Measurements from ENCODE around the gene TNK1. TPM values are rescaled to one million over a fixed set of nuclear protein-coding genes. Genes with fewer than 3 reads are reported as not detected.
"Not testable (repeated sequence)": the region's sequence is repeated elsewhere in the genome, so short reads cannot be mapped to it uniquely, and the experiment has no call there.

Gene TNK1
- total and polyA plus RNA-seq, 2 experiments from 2014 or later: 8.4 to 8.9 TPM

GRCh38 chr17:7361906-7362305 lies 19.0 kb upstream of the TNK1 start:
- no peak for DNase-seq (ENCODE audit: low spot score)
- Histone ChIP-seq H3K27me3 (no peaks in the 10 kb centered on the region), H2AFZ (no peak overlapping the region), H3K4me2 (no peak overlapping the region), H3K79me2 (no peaks in the 10 kb centered on the region), H3K4me1 (ENCODE audit: insufficient read depth) (no peaks in the 10 kb centered on the region), H3K9me3 (ENCODE audit: low read depth) (no peaks in the 10 kb centered on the region), H3K9me2 (replicated peaks; ENCODE audit: insufficient read depth) (no peaks in the 10 kb centered on the region), H3K4me3 (no peak overlapping the region), H4K20me1 (ENCODE audit: insufficient read depth, poor library complexity, severe bottlenecking) (no peaks in the 10 kb centered on the region), H3K36me3 (replicated peaks; ENCODE audit: insufficient read depth, low read depth) (no peaks in the 10 kb centered on the region), H3K27ac (no peak overlapping the region)
- TF ChIP-seq EZH2 (IDR thresholded peaks at IDR 0.05; ENCODE audit: borderline replicate concordance) (no peak), EZH2phosphoT487 (IDR thresholded peaks at IDR 0.05; ENCODE audit: low read depth, severe bottlenecking, unreplicated experiment) (no peak), CTCF (IDR thresholded peaks at IDR 0.05; ENCODE audit: poor library complexity) (no peak)
- 54% methylated on average over 3 of the region's 3 CpGs for WGBS (ENCODE audit: low lambda C conversion rate, missing lambda C conversion rate)

DNA sequence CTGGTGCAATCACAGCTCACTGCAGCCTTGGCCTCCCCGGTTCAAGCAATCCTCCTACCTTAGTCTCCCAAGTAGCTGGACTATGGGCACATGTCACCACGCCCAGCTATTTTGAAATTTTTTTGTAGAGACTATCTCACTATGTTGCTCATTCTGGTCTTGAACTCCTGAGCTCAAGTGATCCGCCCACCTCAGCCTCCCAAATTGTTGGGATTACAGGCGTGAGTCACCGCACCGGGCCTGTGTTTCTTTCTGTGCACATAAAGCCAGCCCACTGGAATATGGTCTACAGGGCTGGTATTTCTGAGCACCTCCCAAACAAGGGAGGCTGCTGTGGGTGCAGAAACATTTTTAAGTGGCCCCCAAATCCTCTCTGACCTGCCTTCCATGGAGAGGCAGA lies 17.6 kb upstream of the TNK1 start:
- TF ChIP-seq CTCF (IDR thresholded peaks at IDR 0.05; ENCODE audit: poor library complexity): no peak
- TF ChIP-seq EZH2 (IDR thresholded peaks at IDR 0.05; ENCODE audit: borderline replicate concordance): no peak
- no peak for TF ChIP-seq EZH2phosphoT487 (IDR thresholded peaks at IDR 0.05; ENCODE audit: low read depth, severe bottlenecking, unreplicated experiment)
- Histone ChIP-seq H3K4me2 (no peak overlapping the region), H4K20me1 (ENCODE audit: insufficient read depth, poor library complexity, severe bottlenecking) (no peaks in the 10 kb centered on the region), H3K27me3 (no peaks in the 10 kb centered on the region), H2AFZ (no peak overlapping the region), H3K4me1 (ENCODE audit: insufficient read depth) (no peaks in the 10 kb centered on the region), H3K9me2 (replicated peaks; ENCODE audit: insufficient read depth) (no peaks in the 10 kb centered on the region), H3K4me3 (no peak overlapping the region), H3K36me3 (replicated peaks; ENCODE audit: insufficient read depth, low read depth) (no peaks in the 10 kb centered on the region), H3K9me3 (ENCODE audit: low read depth) (no peaks in the 10 kb centered on the region), H3K27ac (no peak overlapping the region), H3K79me2 (no peaks in the 10 kb centered on the region)
- no peak for DNase-seq (ENCODE audit: low spot score)
- WGBS (ENCODE audit: low lambda C conversion rate, missing lambda C conversion rate): 72% methylated on average over 6 of the region's 6 CpGs

- not testable (repeated sequence) for H2AFZ ChIP-seq; DNase-seq (ENCODE audit: low spot score); H3K4me3 ChIP-seq; H3K79me2 ChIP-seq; H3K4me1 ChIP-seq (ENCODE audit: insufficient read depth); H3K27me3 ChIP-seq; H4K20me1 ChIP-seq (ENCODE audit: insufficient read depth, poor library complexity, severe bottlenecking); H3K27ac ChIP-seq; H3K4me2 ChIP-seq; H3K9me2 ChIP-seq (replicated peaks; ENCODE audit: insufficient read depth); H3K36me3 ChIP-seq (replicated peaks; ENCODE audit: insufficient read depth, low read depth); H3K9me3 ChIP-seq (ENCODE audit: low read depth)
- WGBS (ENCODE audit: low lambda C conversion rate, missing lambda C conversion rate): 84% methylated on average over 7 of the region's 7 CpGs
These were observed 14.9 kb upstream of the TNK1 start for GRCh38 chr17:7365963-7366362.

GRCh38 chr17:7367083-7367482 lies 13.8 kb upstream of the TNK1 start:
- H3K27ac ChIP-seq: no peak overlapping the region
- no peak overlapping the region for H3K4me2 ChIP-seq
- H3K36me3 ChIP-seq (replicated peaks; ENCODE audit: insufficient read depth, low read depth): no peaks in the 10 kb centered on the region
- TF ChIP-seq EZH2 (IDR thresholded peaks at IDR 0.05; ENCODE audit: borderline replicate concordance) (no peak), CTCF (IDR thresholded peaks at IDR 0.05; ENCODE audit: poor library complexity) (no peak), EZH2phosphoT487 (IDR thresholded peaks at IDR 0.05; ENCODE audit: low read depth, severe bottlenecking, unreplicated experiment) (no peak)
- no peaks in the 10 kb centered on the region for H3K9me3 ChIP-seq (ENCODE audit: low read depth)
- no peaks in the 10 kb centered on the region for H3K4me1 ChIP-seq (ENCODE audit: insufficient read depth)
- no peak overlapping the region for H2AFZ ChIP-seq
- DNase-seq (ENCODE audit: low spot score): no peak
- H3K4me3 ChIP-seq: no peak overlapping the region
- H3K79me2 ChIP-seq: no peaks in the 10 kb centered on the region
- H3K27me3 ChIP-seq: no peaks in the 10 kb centered on the region
- WGBS (ENCODE audit: low lambda C conversion rate, missing lambda C conversion rate): 77% methylated on average over 8 of the region's 8 CpGs
- H3K9me2 ChIP-seq (replicated peaks; ENCODE audit: insufficient read depth): no peaks in the 10 kb centered on the region
- H4K20me1 ChIP-seq (ENCODE audit: insufficient read depth, poor library complexity, severe bottlenecking): no peaks in the 10 kb centered on the region
